SH-SY5Y (cell line): ENCODE data around the gene SPINK6.

Experiments
- GATA2 ChIP-seq: IDR thresholded peaks from 2 replicates; pipeline ENCODE4 v1.6.1; 2011; ENCODE audit warnings: mild to moderate bottlenecking, low read depth, low read length
- GATA3 ChIP-seq: IDR thresholded peaks from 2 replicates; pipeline ENCODE4 v1.6.1; 2011; ENCODE audit warnings: low read depth, mild to moderate bottlenecking, low read length, moderate library complexity

DNA sequence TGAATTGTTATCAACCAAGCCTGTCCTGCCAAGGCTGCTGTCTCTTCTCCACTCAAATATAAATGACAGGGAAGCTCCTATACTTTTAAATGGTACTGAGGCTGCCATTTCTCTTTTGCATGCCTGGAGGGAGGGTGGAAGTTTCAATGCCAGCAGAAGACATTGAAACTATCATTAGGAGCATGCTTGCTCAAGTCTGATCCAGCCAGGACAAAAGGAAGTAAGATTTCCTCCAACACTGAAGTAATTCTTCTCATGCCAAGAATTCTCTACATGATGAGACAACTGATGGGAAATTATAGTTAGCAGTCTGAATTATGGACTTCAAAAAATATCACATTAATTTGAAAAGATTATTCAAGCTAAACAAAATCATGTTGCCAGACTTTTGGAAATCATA, 5.4 kb downstream of the SPINK6 start:
- TF ChIP-seq GATA2 (no peak), GATA3 (no peak)
